Neural cell (in vitro differentiated cells): ENCODE measurements around the gene ALDOA.

Source experiments
- CTCF ChIP-seq: fragments of 450-650 bp; IDR thresholded peaks from 2 replicates; pipeline ENCODE4 v1.5.1; 2014; ENCODE audit warnings: antibody characterized with exemption, mild to moderate bottlenecking, moderate library complexity; ENCODE audit not compliant: poor library complexity, severe bottlenecking
- POLR2AphosphoS5 ChIP-seq: IDR thresholded peaks from 2 replicates; pipeline ENCODE4 v1.6.1; 2012
- SMC3 ChIP-seq: fragments of 450-650 bp; conservative IDR thresholded peaks from 2 replicates; pipeline ENCODE4 v1.6.1; 2014; ENCODE audit warnings: antibody characterized with exemption, mild to moderate bottlenecking, moderate library complexity; ENCODE audit not compliant: poor library complexity
- TAF1 ChIP-seq: IDR thresholded peaks from 2 replicates; pipeline ENCODE4 v1.6.1; 2012; ENCODE audit warnings: low read depth

GRCh38 chr16:30119428-30119827, 53.9 kb downstream of the ALDOA start:
- TF ChIP-seq CTCF (no peak), TAF1 (no peak), SMC3 (no peak), POLR2AphosphoS5 (no peak)
